ENCODE measurements around the gene CYTH3.

DNA sequence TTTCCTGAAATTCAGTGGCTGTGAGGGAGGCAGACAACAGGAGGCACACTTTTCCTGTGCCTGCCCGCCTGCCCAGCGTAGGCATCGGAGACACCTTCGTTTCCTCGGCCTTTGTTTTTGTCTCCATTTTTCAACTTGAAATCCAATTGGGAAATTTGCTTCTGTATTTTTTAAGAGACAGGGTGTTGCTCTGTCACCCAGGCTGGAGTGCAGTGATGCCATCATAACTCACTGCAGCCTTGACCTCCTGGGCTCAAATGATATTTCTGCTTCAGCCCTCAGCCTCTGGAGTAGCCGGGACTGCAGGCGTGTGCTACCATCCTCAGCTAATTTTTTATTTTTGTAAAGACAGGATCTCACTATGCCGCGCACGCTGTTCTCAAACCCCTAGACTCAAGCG, 116.8 kb downstream of the CYTH3 start:
- no peak for TF ChIP-seq CTCF (IDR thresholded peaks at IDR 0.05; ENCODE audit: poor library complexity)
- no peak for TF ChIP-seq EZH2 (IDR thresholded peaks at IDR 0.05; ENCODE audit: borderline replicate concordance)
- no peak for TF ChIP-seq EZH2phosphoT487 (IDR thresholded peaks at IDR 0.05; ENCODE audit: low read depth, severe bottlenecking, unreplicated experiment)

All from hepatocyte (in vitro differentiated cells).